ENCODE measurements around the gene CDK5RAP2.

Gene CDK5RAP2

DNA sequence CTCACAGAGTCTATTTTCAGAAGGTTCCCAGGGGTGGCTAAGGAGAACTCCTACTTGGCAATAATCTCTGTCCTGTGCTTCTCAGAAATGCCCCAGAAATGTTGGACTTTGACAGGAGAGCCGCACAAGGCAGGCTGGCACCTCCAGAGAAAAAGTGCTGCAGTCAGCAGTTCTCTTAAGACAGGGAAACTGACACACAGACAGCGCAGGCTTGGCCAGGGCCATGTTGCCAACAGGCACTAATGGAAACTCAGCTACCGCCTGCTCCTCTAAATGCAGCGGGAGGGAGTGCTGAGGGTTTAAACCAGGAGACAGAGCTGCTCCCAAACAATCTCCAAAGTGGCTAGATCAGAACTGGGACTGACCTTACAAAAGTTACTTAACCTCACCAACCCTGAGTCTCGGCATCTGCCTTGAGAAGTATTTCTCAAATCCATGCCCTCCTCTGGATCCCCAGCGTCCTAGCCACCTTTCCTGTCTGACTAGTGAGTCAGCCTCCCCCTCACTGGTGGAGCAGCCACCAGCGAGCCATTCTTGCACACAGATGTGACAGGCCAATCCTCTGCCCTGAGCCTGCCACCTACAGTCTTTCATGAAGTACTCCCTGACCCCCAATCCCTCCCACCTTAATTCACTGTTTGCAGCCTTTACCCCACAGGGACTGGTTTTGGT is 186.4 kb downstream of the CDK5RAP2 start:
- DNase-seq, result no peak

DNA sequence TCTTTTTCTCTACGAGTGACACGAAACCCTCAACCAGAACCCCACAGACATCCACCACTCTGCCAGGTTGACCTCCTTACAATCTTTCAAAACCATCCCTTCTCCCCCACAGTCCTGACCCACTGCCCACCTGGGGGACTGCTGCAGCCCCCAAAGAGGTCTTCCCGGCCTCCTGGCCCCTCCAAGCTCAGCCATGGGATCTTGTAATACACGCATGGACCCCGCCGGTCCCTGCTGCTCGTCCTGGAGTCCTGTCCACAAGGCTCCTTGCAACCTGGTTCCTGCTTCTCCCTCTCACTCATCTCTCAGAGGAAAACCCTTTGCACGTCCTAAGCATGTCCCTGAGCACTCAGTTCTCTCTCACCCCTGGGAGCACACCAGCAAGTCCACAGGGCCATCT is 187.3 kb downstream of the CDK5RAP2 start:
- no peak for DNase-seq

DNA sequence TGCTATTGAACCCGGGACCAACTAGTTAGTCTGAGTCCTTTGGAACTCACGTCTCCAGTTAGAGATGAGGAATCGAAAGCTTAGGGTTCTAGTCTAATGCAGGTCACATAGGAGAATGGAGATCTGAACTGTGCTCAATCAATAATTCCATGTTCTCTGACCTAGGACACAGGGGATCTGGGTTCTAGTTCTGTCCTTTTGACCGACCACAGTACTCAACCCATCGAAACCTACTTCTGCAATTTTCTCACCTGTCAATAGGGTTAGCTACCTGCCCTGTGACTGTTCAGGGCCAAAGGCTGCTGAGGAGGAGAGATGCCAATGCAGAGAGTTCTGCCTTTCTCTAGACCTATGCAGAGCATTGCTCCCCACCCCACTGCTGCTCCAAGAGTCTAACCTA is 187.7 kb downstream of the CDK5RAP2 start:
- DNase-seq, result no peak

DNA sequence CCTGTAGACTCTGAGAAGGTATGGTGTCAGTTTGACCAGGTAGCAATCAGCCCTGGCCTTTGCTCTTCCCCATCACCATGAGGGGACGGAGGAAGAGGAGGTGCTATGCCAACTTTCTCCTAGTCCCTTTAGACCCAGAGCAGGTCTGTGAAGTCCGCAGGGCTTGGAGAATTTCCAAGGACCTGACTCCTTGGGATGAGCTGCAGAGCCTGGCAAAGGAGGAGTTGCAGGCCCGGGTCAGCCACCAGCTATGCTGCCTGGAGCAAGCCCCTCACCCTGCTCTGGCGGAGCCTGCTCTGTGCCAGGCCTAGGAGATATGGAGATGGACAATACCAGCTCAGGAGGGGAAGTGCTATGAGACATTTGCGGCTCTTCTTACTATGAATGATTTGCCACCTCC is 188.3 kb downstream of the CDK5RAP2 start:
- DNase-seq, result no peak

DNA sequence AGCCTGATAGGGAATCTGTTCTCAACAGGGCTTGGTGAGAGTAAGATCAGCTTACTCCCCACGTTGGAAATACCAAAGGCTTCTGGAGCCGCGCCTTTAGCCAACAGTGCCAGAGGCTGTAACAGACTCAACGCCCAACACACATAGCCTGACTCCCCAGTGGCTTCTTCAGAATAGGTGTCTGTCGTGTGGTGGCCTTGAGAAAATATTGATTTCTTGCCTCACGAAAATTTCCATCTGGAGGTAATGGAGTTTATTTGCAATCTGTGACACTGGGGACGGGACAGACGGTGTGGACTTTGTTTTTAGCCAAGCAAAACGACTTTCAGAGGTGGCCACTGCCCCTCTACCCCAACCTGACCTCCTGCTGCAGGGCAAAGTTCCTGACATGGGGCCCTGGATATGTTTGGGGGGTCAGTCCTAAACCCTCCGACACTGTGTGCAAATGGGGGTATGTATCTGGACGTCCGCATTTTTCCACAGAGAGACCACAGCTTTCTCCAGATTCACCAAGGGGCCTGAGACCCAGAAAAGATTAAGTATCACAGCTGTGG is 189.3 kb downstream of the CDK5RAP2 start:
- DNase-seq, result no peak

DNA sequence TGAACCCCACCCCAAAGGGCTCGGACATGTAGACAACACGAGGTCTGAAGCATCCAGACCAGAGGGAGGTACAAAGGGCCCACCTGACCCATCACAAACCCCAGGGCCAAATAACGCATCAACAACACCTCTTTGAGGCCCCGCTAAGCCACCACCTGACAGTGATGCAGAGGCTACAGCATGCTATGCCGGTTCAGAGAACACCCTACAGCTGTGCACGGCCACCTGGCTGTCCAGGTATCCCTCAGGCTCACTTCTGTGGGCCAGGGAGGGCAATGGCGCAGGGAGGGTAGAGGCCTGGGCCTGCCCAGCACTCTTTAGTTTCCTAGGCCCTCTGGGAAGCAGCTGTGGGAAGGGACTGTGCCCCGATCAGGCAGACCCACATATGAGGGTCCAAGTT is 190.1 kb downstream of the CDK5RAP2 start:
- DNase-seq, result no peak

DNA sequence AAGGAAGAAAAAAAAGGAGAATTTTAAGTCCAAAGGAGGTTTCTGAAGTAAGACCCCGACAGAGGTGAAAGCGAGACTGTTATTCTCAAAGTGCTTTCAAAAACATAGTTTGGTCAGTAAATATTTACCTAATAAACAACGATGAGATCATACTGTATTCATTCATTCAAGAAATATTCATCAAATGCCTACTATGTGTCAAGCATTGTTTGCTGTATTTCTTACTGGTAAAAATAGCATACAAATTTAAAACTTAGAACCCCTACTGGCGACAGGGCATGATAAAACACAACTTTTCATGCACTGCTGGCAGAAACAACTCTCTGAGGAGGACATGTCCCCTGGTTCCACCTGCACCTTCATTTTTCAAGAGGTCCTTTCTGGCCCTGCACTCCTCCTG is 190.7 kb downstream of the CDK5RAP2 start:
- no peak for DNase-seq

DNA sequence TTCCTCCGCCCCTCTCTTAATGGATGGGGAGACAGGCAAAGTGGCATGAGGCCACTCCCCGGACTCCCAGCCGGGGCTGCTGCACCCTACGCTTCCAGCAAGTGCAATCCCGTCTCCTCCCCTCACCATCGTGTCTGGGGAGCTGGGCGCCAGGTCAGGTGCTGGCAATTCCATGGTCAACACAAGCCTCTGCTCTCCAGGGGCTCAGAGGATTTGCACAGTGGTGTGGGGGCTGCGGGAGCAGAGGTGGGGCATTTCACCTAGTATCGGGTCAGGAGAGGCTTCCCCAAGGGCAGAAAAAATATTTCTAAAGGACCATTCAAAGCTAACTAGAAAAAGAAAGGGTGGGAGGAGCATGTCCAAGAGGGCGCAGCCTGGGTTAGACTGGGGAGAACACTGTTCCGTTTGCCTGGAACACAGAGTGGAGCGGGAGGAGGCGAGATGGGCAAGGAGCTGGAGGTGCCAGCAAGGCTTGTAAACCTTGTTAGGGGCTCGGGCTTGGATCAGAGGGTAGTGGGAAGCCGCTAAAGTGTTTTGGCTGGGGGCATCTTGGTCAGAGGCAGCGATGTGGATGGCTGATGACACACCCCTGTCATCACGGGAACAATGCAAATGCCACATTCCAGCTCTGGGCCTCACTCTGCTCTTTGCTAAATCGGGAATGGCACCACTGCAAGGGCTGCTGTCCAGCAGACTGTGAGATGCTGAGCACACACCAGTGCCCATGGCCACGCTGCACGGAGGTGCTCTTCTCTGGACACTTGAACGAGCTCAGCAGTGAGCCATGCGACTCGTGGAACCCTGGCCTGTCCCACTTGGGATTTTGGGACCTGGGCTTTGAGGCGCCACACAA is 191.7 kb downstream of the CDK5RAP2 start:
- no peak for DNase-seq

DNA sequence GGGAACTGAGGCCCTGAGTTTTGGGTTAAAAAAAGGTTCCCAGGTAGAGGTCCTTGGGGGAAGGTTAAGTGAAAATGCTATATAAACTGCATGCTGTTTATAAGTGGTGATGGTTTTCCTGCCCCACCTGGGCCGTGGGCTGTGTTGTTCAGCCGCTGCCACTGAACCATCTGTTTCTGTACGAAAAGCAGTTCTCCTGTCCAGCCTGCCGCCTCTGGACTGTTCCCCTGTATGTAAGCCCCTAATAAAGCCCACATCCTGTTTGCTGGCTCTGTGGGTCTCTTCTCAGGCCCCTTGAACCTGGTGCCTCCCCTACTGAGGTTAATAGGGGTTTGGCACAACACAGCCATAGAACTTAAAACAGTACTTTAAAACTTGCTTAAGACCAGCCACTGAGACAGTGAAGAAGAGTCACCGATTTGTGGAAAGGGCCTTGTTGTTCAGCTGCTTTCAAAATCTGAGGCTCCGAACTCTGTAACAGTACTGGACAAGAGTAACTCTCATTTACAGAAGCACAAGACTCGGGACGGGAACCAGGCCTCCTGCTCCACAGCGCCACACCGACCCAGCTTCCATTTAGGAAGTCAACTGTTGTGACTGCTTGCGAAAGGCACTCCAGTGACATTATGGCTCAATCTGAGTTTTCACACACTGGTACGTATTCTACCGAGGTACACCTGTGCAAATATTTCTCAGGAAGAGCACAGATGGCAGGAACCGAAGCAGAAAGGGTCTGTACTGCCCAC is 192.5 kb downstream of the CDK5RAP2 start:
- no peak for DNase-seq

DNA sequence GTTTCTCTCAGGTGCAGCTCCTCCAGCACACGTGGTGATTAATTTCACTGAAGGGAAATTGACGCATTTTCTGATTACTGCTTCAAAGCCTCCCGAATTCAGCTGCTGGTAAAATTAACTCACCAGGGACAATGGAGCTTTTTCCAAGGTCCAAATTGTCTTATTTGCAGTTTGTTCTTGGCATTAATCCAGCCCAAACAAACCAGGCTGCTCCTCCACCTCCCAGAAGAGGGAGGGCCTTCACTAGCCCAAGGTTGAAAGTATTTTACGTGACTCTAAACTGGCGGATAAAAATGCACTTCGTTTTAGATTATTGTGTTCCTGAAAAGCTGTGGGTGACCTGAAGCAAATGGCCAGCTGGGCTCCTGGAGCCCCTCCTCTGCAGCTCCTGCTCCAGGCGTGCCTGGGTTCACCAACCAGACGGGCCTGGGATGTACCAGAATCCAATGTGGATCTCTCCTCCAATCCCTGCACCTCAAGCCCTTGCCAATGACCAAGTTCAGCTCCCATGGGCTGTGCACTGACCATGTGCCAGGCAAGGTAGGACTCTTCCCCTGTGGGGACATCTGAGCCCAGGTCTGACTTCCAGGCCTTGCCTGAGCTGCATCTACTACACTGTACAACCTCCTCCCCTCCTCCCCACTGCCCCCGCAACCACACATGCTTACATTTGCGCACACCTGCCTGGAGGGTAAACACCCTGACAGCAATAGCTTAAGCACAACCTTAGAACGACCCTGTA is 193.4 kb downstream of the CDK5RAP2 start:
- no peak for DNase-seq

DNA sequence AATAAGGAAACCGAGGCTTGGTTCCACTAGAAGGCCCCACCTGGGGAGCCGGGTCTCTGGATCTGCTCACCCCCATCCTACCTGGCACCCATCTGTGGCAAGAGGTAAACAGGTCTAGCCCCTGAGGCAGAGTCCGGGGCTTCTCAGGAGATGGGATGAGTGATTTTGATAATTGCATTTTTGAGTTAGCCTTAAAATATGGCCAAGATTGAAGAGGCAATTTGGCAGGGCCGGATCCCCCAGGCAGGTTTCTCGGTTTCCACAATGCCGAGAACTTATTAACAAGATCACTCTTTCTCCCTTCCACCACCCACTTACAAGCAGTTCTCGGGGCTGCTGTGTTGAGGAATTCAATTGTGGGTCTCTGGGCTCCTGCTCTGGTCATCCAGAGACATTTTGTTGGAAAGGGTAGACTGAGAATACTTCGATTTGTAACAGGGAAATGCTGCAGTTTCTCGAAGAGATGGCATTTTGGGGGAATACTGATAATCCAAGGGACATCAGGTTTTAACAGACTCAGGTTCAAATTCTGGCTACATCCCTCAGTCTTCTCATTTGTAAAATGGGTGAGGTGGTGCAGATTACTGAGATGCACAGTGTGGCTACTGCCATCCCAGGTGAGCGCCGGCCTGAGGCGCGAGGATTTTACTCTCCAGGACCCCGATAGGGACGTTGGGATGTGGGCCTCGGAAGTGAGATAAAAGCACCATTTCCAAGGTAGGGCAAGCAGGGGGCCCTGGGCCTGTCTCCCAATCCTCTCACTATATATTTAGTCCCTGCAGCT is 194.2 kb downstream of the CDK5RAP2 start:
- no peak for DNase-seq

DNA sequence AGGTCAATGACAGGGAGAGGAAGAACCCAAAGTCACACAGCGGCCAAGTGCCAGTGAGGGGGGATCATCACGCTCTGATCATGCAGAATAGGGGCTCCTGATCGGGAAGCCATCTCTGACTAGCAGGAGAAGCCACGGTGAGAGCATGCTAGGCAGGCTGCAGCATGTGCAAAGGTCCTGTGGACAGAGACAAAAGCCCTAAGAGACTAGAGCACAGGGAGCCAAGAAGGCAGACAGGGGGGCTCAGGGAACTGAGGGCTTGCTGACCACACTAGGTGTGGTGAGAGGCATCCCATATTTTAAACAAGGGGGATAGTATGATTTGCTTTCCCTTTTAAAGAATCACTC is 195.1 kb downstream of the CDK5RAP2 start:
- DNase-seq, result no peak

DNA sequence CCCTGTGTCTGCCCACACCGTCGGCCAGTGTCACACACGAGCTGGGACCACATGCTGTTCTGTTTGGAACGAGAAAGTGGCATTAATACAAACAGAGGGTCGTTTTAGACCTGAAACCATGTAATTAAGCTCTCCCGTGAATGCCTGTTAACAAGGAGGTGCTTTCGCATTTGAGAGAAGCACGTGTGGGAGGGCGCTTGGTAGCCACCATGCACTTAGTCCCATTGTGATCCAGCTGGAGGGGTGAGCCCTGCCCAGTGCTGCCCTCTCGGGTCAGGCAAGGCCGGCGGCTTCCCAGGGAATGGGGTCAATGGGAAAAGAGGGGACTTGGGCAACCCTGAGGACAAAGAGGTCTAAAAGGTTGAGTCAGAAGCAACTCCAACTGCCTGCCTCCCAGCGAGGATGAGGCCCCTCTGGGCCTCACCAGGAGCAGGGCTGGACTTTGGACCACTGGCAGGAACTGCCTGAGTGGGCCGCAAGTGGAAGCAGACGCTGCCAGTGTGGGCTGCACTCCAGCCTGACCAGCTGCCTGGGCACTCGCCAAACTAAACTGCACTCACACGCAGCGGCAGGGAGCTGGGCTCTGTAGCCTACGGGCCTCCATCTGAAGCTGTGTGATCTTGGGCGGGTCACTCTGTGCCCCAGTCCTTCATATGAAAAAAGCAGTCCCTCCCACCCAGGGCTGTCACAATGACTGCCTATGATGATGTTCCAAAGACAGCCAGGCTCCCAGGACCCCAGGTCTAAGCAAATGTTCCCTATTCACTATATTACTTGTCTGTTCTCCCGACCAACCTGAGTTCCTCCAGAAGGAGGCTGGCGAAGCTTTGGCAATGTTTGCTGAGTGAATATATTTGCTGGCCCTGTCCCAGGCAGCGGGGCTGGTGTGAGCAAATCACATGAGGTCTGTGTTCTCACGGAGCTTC is 195.7 kb downstream of the CDK5RAP2 start:
- DNase-seq, result no peak

DNA sequence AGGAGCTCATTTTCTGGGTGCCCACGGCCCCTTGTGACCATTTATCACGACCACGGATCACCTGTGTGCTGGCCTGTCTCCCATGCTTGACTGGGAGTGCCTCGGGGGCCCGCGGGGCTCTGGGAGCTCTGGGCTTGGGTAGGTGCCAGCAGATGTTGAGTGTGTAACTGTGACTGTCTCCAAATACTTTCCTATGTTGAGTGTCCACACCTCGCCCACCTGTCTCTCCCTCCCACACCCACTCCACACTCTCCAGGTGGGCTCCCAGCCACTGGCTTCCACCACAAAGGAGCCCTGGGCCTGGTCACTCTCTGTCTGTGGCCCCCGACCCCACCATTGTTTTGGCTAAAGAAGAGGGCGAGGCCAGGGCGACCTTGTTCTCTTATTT is 196.4 kb downstream of the CDK5RAP2 start:
- no peak for DNase-seq

DNA sequence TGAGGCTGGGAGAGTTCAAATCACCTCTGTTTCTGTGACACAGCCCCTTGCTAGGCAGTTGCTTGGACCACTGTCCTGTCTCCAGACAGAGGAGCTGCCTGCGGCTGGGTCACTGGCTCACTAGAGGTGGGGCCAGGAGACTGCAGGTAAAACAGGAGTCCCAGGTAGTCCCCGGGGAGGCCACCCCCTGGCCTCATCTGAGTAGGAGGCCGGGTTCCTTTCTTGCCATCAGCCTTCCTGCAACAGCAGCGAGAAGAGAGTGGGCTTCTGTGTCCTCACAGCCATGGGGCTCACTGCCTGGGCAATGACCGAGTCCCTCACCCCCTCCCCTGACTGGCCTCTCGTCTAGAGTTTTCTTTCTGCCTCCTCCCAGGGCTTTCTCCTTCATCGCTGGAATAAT is 197.5 kb downstream of the CDK5RAP2 start:
- DNase-seq, result no peak

DNA sequence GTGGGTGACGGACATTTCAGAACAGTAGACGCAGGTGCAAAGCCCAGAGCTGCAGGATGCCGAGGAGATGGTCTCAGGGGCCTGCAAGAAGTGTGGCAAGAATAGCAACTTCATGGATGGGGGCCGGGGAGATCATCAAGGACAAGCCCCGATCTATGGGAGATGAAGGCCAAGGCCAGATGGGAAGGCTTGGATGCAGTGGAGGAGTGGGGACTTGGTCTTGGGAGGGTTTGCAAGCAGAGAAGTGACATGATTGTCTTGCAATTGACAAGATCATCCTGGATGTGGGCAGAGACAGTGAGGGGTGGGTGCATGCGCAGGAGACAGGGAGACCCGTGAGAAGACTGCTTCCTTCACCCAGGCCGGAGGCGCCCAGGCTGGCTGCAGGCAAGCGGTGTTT is 198.1 kb downstream of the CDK5RAP2 start:
- no peak for DNase-seq

DNA sequence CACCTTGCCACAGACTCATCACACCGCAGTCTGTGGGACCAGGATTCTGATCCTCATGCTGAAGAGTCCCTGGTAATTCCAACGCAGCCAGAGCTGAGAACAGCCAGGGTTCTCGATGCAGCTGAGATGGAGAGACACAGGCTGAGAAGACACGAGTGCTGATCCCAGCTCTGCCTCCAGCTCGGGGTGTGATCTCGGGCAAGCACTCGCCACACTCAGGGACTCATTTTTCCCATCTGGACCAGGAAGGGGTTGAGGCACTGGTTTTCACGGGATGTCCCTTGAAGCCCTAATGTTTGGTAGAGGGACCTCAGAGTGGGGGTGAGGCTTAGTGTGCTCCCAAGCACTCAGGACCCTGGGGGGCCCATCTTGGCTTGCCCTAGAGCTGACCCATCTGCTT is 200.4 kb downstream of the CDK5RAP2 start:
- no peak for DNase-seq

DNA sequence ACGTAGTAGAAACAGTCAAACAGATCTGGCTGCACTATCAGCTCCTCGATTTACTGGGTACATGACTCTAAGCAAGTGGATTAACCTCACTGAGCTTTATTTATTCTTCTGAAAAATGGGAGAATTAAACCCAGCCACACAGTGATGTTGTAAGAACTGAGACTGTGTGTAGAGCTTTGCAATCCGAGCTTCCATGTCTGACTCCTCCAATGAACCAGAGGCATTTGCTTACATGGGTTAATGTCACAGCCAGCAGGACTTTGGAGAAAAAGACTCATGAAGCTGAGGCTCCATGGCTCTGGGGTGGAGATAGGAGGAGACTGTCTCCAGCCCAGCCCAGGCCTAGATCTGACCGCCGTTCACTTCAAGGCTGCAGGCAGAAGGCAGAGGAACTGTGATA is 201.3 kb downstream of the CDK5RAP2 start:
- no peak for DNase-seq

DNA sequence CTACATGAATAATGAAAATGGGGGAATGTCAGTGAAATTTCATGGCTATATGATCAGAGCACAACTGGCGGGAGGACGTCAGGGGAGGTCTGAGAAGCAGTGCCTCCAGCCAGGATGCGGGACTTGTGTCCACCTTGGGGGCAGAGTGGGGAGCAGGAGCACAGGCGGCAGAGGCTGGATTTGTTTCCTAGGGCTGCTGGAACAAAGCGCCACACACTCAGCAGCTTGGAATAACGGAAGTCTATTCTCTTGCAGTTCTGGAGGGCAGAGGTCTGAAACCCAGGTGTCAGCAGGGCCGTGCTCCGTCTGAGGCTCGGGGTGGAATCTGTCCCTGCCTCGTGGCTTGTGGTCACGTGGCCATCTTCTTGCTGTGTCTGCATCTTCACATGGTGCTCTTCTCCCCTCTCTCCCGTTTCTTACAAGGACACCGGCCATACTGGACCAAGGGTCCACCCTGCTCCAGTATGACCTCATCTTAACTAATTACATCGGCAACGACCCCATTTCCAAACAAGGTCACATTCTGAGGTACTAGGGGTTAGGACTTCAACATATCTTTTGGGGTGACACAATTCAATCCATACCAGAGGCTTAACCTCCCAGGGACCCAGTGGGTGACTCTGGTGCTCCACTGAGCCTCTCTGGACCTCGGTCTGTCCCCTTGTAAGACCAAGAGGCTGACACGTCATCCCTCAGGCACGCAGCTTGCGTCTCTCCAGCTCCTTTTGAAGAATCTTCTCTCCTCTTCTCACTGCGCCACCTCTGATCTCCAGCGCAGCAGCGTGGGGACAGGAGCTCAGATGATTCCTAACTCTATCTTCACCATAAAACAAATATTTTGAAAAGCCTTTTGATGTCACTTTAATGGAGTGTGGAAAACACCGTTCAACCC is 202.5 kb downstream of the CDK5RAP2 start:
- no peak for DNase-seq

DNA sequence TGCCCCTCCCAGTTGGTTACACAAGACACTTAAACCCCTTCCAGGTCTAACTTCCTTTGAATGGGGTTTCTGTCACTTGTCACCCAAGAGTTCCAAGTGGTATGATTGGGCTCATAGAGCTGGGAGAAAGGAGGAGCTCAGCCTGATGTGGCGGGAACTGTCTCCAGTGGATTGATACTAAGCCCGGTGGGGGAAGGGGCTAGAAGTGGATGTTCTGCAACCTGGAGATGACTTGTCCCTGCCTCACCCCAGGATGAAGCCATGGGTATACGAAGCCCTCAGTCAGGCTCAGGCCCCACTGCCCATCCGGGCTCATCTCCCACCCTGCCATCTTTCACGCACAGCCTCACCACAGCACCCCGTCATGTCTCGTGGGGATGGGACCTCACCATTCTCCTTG is 203.9 kb downstream of the CDK5RAP2 start:
- no peak for DNase-seq

Data from activated naive CD4-positive, alpha-beta T cell treated with Interleukin-2 at 50 U/mL for 16 hours (primary cell).